Ishikawa (cell line): ENCODE data around the gene NPAS1.

Source experiments
- CEBPB ChIP-seq: IDR thresholded peaks from 2 replicates; pipeline ENCODE4 v1.6.1; 2012
- CREB1 ChIP-seq: IDR thresholded peaks from 2 replicates; pipeline ENCODE4 v1.6.1; 2012; ENCODE audit warnings: low read depth
- EGR1 ChIP-seq: IDR thresholded peaks from 2 replicates; pipeline ENCODE4 v1.6.1; 2012
- EP300 ChIP-seq: IDR thresholded peaks from 2 replicates; pipeline ENCODE4 v1.6.1; 2012; ENCODE audit warnings: borderline replicate concordance
- FOXM1 ChIP-seq: IDR thresholded peaks from 2 replicates; pipeline ENCODE4 v1.6.1; 2012; ENCODE audit warnings: low read depth, borderline replicate concordance
- NFIC ChIP-seq: IDR thresholded peaks from 2 replicates; pipeline ENCODE4 v1.6.1; 2012
- RAD21 ChIP-seq: IDR thresholded peaks from 2 replicates; pipeline ENCODE4 v1.6.1; 2012; ENCODE audit warnings: low read depth
- TAF1 ChIP-seq: IDR thresholded peaks from 2 replicates; pipeline ENCODE4 v1.6.1; 2012; ENCODE audit warnings: low read depth, mild to moderate bottlenecking
- TCF12 ChIP-seq: IDR thresholded peaks from 2 replicates; pipeline ENCODE4 v1.6.1; 2012; ENCODE audit warnings: low read depth
- TEAD4 ChIP-seq: IDR thresholded peaks from 2 replicates; pipeline ENCODE4 v1.6.1; 2012
- USF1 ChIP-seq: IDR thresholded peaks from 2 replicates; pipeline ENCODE4 v1.6.1; 2012
- YY1 ChIP-seq: IDR thresholded peaks from 2 replicates; pipeline ENCODE4 v1.6.1; 2012; ENCODE audit warnings: low read depth
- ZBTB7A ChIP-seq: IDR thresholded peaks from 2 replicates; pipeline ENCODE4 v1.6.1; 2012; ENCODE audit warnings: low read depth
- TF ChIP-seq, protein P1 (sequence below): IDR thresholded peaks from 2 replicates; pipeline ENCODE4 v1.6.1; 2012
- TF ChIP-seq, protein P2 (sequence below): IDR thresholded peaks from 2 replicates; pipeline ENCODE4 v1.6.1; 2012; ENCODE audit warnings: low read depth, mild to moderate bottlenecking

NPAS1 gene

DNA sequence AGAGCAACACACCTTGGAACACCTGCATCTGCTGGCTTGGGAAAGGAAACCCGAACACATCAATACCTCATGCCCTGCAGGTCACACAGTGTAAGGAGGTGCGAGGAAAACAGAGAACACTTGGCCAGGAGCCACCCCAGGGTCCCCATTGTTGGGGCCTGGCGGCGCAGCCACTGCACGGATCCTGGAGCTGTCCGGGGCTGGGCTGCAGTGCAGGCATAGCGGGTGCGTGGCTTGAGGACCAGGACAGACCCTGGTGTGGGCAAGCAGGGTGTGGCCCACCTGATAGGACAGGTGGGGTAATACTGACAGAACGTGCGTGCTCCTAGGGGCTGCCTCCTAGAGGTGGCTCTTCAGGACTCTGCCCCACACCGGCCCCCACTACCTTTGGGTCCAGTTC lies 45.6 kb downstream of the NPAS1 start:
- TF ChIP-seq TEAD4: no peak
- no peak for TF ChIP-seq TAF1
- no peak for TF ChIP-seq FOXM1
- TF ChIP-seq, protein P1, sequence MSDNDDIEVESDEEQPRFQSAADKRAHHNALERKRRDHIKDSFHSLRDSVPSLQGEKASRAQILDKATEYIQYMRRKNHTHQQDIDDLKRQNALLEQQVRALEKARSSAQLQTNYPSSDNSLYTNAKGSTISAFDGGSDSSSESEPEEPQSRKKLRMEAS: no peak
- TF ChIP-seq, protein P2, sequence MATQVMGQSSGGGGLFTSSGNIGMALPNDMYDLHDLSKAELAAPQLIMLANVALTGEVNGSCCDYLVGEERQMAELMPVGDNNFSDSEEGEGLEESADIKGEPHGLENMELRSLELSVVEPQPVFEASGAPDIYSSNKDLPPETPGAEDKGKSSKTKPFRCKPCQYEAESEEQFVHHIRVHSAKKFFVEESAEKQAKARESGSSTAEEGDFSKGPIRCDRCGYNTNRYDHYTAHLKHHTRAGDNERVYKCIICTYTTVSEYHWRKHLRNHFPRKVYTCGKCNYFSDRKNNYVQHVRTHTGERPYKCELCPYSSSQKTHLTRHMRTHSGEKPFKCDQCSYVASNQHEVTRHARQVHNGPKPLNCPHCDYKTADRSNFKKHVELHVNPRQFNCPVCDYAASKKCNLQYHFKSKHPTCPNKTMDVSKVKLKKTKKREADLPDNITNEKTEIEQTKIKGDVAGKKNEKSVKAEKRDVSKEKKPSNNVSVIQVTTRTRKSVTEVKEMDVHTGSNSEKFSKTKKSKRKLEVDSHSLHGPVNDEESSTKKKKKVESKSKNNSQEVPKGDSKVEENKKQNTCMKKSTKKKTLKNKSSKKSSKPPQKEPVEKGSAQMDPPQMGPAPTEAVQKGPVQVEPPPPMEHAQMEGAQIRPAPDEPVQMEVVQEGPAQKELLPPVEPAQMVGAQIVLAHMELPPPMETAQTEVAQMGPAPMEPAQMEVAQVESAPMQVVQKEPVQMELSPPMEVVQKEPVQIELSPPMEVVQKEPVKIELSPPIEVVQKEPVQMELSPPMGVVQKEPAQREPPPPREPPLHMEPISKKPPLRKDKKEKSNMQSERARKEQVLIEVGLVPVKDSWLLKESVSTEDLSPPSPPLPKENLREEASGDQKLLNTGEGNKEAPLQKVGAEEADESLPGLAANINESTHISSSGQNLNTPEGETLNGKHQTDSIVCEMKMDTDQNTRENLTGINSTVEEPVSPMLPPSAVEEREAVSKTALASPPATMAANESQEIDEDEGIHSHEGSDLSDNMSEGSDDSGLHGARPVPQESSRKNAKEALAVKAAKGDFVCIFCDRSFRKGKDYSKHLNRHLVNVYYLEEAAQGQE: no peak
- no peak for TF ChIP-seq EGR1
- TF ChIP-seq YY1: no peak
- no peak for TF ChIP-seq TCF12
- TF ChIP-seq EP300: no peak
- no peak for TF ChIP-seq ZBTB7A
- TF ChIP-seq CREB1: no peak
- TF ChIP-seq RAD21: no peak
- no peak for TF ChIP-seq USF1
- no peak for TF ChIP-seq NFIC
- no peak for TF ChIP-seq CEBPB

- no peak for TF ChIP-seq FOXM1
- no peak for TF ChIP-seq TCF12
- TF ChIP-seq RAD21: no peak
- TF ChIP-seq EGR1: no peak
- no peak for TF ChIP-seq CREB1
- TF ChIP-seq NFIC: no peak
- no peak for TF ChIP-seq CEBPB
- no peak for TF ChIP-seq ZBTB7A
- no peak for TF ChIP-seq EP300
- TF ChIP-seq, protein P2: no peak
- TF ChIP-seq YY1: no peak
- no peak for TF ChIP-seq TEAD4
- no peak for TF ChIP-seq USF1
- TF ChIP-seq TAF1: no peak
- TF ChIP-seq, protein P1: no peak
These were observed 47.0 kb downstream of the NPAS1 start for GRCh38 chr19:47066376-47067214.

GRCh38 chr19:47067215-47067847 lies 47.7 kb downstream of the NPAS1 start:
- TF ChIP-seq, protein P2: no peak
- TF ChIP-seq TAF1 (no peak), CREB1 (no peak), TCF12 (no peak)

- TF ChIP-seq EGR1: no peak
- TF ChIP-seq FOXM1: no peak
- no peak for TF ChIP-seq CREB1
- no peak for TF ChIP-seq EP300
- TF ChIP-seq YY1: no peak
- no peak for TF ChIP-seq CEBPB
- no peak for TF ChIP-seq TAF1
- no peak for TF ChIP-seq NFIC
- TF ChIP-seq TCF12: no peak
- no peak for TF ChIP-seq TEAD4
These were observed 48.6 kb downstream of the NPAS1 start for GRCh38 chr19:47068246-47068645.
